ENCODE data around the gene DUOX1.

DUOX1 gene

GRCh38 chr15:45143056-45143455 lies 13.3 kb downstream of the DUOX1 start:
- DNase-seq (ENCODE audit: low read depth in 2 of 2): no peak

- no peak for DNase-seq (ENCODE audit: low read depth in 2 of 2)
These were observed 14.2 kb downstream of the DUOX1 start for GRCh38 chr15:45143946-45144345.

GRCh38 chr15:45144775-45145174 lies 15.0 kb downstream of the DUOX1 start:
- no peak for DNase-seq (ENCODE audit: low read depth in 2 of 2)

GRCh38 chr15:45146405-45146804 lies 16.6 kb downstream of the DUOX1 start:
- no peak for DNase-seq (ENCODE audit: low read depth in 2 of 2)

- no peak for DNase-seq (ENCODE audit: low read depth in 2 of 2)
These were observed 17.8 kb downstream of the DUOX1 start for GRCh38 chr15:45147606-45148005.

- no peak for DNase-seq (ENCODE audit: low read depth in 2 of 2)
These were observed 18.6 kb downstream of the DUOX1 start for GRCh38 chr15:45148076-45149059.

- no peak for DNase-seq (ENCODE audit: low read depth in 2 of 2)
These were observed 19.3 kb downstream of the DUOX1 start for GRCh38 chr15:45149060-45149459.

GRCh38 chr15:45150481-45150880 lies 20.7 kb downstream of the DUOX1 start:
- no peak for DNase-seq (ENCODE audit: low read depth in 2 of 2)

- no peak for DNase-seq (ENCODE audit: low read depth in 2 of 2)
These were observed 21.2 kb downstream of the DUOX1 start for GRCh38 chr15:45150997-45151396.

- no peak for DNase-seq (ENCODE audit: low read depth in 2 of 2)
These were observed 22.4 kb downstream of the DUOX1 start for GRCh38 chr15:45151998-45152828.

- DNase-seq (ENCODE audit: low read depth in 2 of 2): no peak
These were observed 25.9 kb downstream of the DUOX1 start for GRCh38 chr15:45155739-45156138.

GRCh38 chr15:45156744-45157455 lies 27.1 kb downstream of the DUOX1 start:
- no peak for DNase-seq (ENCODE audit: low read depth in 2 of 2)

- no peak for DNase-seq (ENCODE audit: low read depth in 2 of 2)
These were observed 28.2 kb downstream of the DUOX1 start for GRCh38 chr15:45157974-45158373.

- DNase-seq (ENCODE audit: low read depth in 2 of 2): no peak
These were observed 31.9 kb downstream of the DUOX1 start for GRCh38 chr15:45161666-45162065.

GRCh38 chr15:45162771-45163507 lies 33.1 kb downstream of the DUOX1 start:
- peak; percentile 40 to 59 for DNase-seq (ENCODE audit: low read depth in 2 of 2)

- no peak for DNase-seq (ENCODE audit: low read depth in 2 of 2)
These were observed 33.7 kb downstream of the DUOX1 start for GRCh38 chr15:45163508-45163856.

GRCh38 chr15:45164914-45165313 lies 35.1 kb downstream of the DUOX1 start:
- no peak for DNase-seq (ENCODE audit: low read depth in 2 of 2)

- no peak for DNase-seq (ENCODE audit: low read depth in 2 of 2)
These were observed 35.7 kb downstream of the DUOX1 start for GRCh38 chr15:45165536-45165935.

- peak; percentile 70 to 78 for DNase-seq (ENCODE audit: low read depth in 2 of 2)
These were observed 37.2 kb downstream of the DUOX1 start for GRCh38 chr15:45166834-45167630.

- no peak for DNase-seq (ENCODE audit: low read depth in 2 of 2)
These were observed 37.9 kb downstream of the DUOX1 start for GRCh38 chr15:45167631-45168205.

Measured in stimulated activated CD8-positive, alpha-beta memory T cell treated with anti-CD3 and anti-CD28 coated beads, Interleukin-2, amount 100 ng/mL, for 48 hours (primary cell).